GM23248 (cell line): ENCODE results near the gene RFWD3. TPM values are rescaled to one million over a fixed set of nuclear protein-coding genes. Genes with fewer than 3 reads are reported as not detected.

Experiments used
- DNase-seq: peaks from one replicate; pipeline ENCODE4 v3.0.0-alpha.2; 2015
- H2AFZ ChIP-seq: fragments of 200-600 bp; sonication (generic); 2 replicates; pipeline ENCODE4 v1.6.1; 2016; ENCODE audit warnings: antibody characterized with exemption
- H3F3A ChIP-seq: fragments of 200-600 bp; sonication (generic); 2 replicates; pipeline ENCODE4 v1.6.1; 2016; ENCODE audit warnings: mild to moderate bottlenecking, antibody characterized with exemption, mixed run types; ENCODE audit not compliant: insufficient read depth
- H3K27ac ChIP-seq: fragments of 200-600 bp; sonication (generic); 2 replicates; pipeline ENCODE4 v1.5.1; 2016; ENCODE audit warnings: mild to moderate bottlenecking
- H3K27me3 ChIP-seq: fragments of 200-600 bp; sonication (generic); replicated peaks from 2 replicates; pipeline ENCODE4 v1.6.1; 2016; ENCODE audit warnings: mild to moderate bottlenecking; ENCODE audit not compliant: insufficient read depth
- H3K36me3 ChIP-seq: fragments of 200-600 bp; sonication (generic); 2 replicates; pipeline ENCODE4 v1.6.1; 2016; ENCODE audit warnings: low read depth, mild to moderate bottlenecking
- H3K4me1 ChIP-seq: fragments of 200-600 bp; sonication (generic); 2 replicates; pipeline ENCODE4 v1.6.1; 2016; ENCODE audit warnings: mild to moderate bottlenecking; ENCODE audit not compliant: insufficient read depth
- H3K4me2 ChIP-seq: fragments of 200-600 bp; sonication (generic); one replicate; pipeline ENCODE4 v1.6.1; 2016; ENCODE audit warnings: mild to moderate bottlenecking; ENCODE audit not compliant: unreplicated experiment
- H3K4me3 ChIP-seq: fragments of 200-600 bp; sonication (generic); 2 replicates; pipeline ENCODE4 v1.5.1; 2016; ENCODE audit warnings: mild to moderate bottlenecking
- H3K79me2 ChIP-seq: fragments of 200-600 bp; sonication (generic); 2 replicates; pipeline ENCODE4 v1.6.1; 2016; ENCODE audit warnings: mild to moderate bottlenecking; ENCODE audit not compliant: insufficient read depth
- H3K9ac ChIP-seq: fragments of 200-600 bp; sonication (generic); 2 replicates; pipeline ENCODE4 v1.6.1; 2016; ENCODE audit warnings: mild to moderate bottlenecking
- H3K9me2 ChIP-seq: fragments of 200-600 bp; sonication (generic); 2 replicates; pipeline ENCODE4 v1.6.1; 2016; ENCODE audit warnings: mixed run types, mild to moderate bottlenecking, moderate library complexity; ENCODE audit not compliant: insufficient read depth
- H3K9me3 ChIP-seq: fragments of 200-600 bp; sonication (generic); one replicate; pipeline ENCODE4 v1.6.1; 2017; ENCODE audit warnings: low read depth
- H4K20me1 ChIP-seq: fragments of 200-600 bp; sonication (generic); 2 replicates; pipeline ENCODE4 v1.6.0; 2016; ENCODE audit not compliant: insufficient read depth
- EZH2 ChIP-seq: fragments of 200-600 bp; sonication (generic); IDR thresholded peaks from 2 replicates; pipeline ENCODE4 v1.6.1; 2018; ENCODE audit warnings: antibody characterized with exemption, mild to moderate bottlenecking; ENCODE audit not compliant: insufficient read depth, poor library complexity, severe bottlenecking
- EZH2phosphoT487 ChIP-seq: fragments of 200-600 bp; sonication (generic); IDR thresholded peaks from 2 replicates; pipeline ENCODE4 v1.6.1; 2018; ENCODE audit warnings: antibody characterized with exemption, moderate library complexity, mild to moderate bottlenecking, low read depth; ENCODE audit not compliant: insufficient read depth
- WGBS, 2 experiments: methylation state at CpG; one replicate each; pipeline ENCODE4 v1.1.6; 2015 to 2017; ENCODE audit warnings: low lambda C conversion rate in 2 of 2, low coverage in 1 of 2; ENCODE audit errors: missing lambda C conversion rate in 2 of 2; 5-methylcytosine and 5-hydroxymethylcytosine counted together
- in situ Hi-C: fragments of 300-500 bp; cut with MboI; formaldehyde crosslinking; loops from 2 replicates; pipeline ENCODE4 v1.15.0; 2020
- polyA plus RNA-seq: library from polyadenylated mRNA; unstranded; fragments of >200 nt; fragmentation: Nextera tagmentation; extraction: Ambion mirVana; gene quantifications from 2 replicates; pipeline ENCODE4 v1.2.1, GENCODE V29; 2016
- total RNA-seq: library from RNA; depleted of rRNA; stranded (reverse); fragments of >200 nt; shearing (Covaris generic); gene quantifications from 2 replicates; pipeline ENCODE4 v1.2.3, GENCODE V29; 2014; rRNA removed

Gene RFWD3
- total and polyA plus RNA-seq, 2 experiments from 2014 or later: 8.8 to 18.5 TPM

DNA sequence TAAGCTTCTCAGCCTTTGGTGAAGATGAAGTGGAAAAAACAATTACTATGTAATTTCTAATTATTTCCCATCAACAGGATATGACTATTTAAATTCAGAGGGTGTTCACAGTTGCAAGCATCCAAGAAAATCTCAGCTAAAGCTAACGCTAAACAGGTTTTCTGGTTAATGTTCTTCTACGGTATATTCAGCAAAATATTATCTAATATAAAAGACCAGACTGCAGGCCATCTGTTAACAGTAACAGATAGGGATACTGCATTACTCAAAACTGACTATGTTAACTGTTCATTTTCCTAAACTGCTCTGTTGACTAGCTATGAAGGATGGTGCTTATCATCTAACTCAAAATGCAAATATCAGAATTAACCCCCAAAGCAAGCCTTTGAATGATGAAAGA, 92.5 kb downstream of the RFWD3 start:
- Histone ChIP-seq H3K9ac (no peak overlapping the region), H3K79me2 (peaks cover 98% of the 10 kb centered on the region), H2AFZ (no peak overlapping the region), H3K9me3 (no peaks in the 10 kb centered on the region), H3F3A (peaks cover 17% of the 10 kb centered on the region), H3K4me1 (peaks cover 20% of the 10 kb centered on the region), H3K27ac (no peak overlapping the region), H4K20me1 (peaks cover 45% of the 10 kb centered on the region), H3K4me3 (no peak overlapping the region), H3K9me2 (no peaks in the 10 kb centered on the region), H3K27me3 (no peaks in the 10 kb centered on the region), H3K4me2 (no peak overlapping the region), H3K36me3 (no peaks in the 10 kb centered on the region)
- in situ Hi-C loops: no loop called here
- no peak for TF ChIP-seq EZH2phosphoT487
- no peak for TF ChIP-seq EZH2
- 76% methylated on average over 2 of the region's 2 CpGs for WGBS, 2 experiments
- DNase-seq: no peak

- no peaks in the 10 kb centered on the region for H3K27me3 ChIP-seq
- peaks cover 45% of the 10 kb centered on the region for H4K20me1 ChIP-seq
- no peaks in the 10 kb centered on the region for H3K36me3 ChIP-seq
- peaks cover 98% of the 10 kb centered on the region for H3K79me2 ChIP-seq
- in situ Hi-C loops: no loop called here
- peaks cover 22% of the 10 kb centered on the region for H3K4me1 ChIP-seq
- H3K9me3 ChIP-seq: no peaks in the 10 kb centered on the region
- H3K27ac ChIP-seq: no peak overlapping the region
- no peaks in the 10 kb centered on the region for H3K9me2 ChIP-seq
- no peak overlapping the region for H3K9ac ChIP-seq
- H3K4me3 ChIP-seq: no peak overlapping the region
- DNase-seq: no peak
- H2AFZ ChIP-seq: no peak overlapping the region
- H3F3A ChIP-seq: peaks cover 12% of the 10 kb centered on the region
- TF ChIP-seq EZH2phosphoT487 (no peak), EZH2 (no peak)
- H3K4me2 ChIP-seq: no peak overlapping the region
- WGBS, 2 experiments: 71% methylated on average over 8 of the region's 8 CpGs
These were observed 93.1 kb downstream of the RFWD3 start for GRCh38 chr16:74573622-74574021.

Other genes starting within 250 kb of the RFWD3 start
- gene CLEC18B, start 245.4 kb downstream of the RFWD3 start, total RNA-seq: 0.22 TPM in 1 of 2 replicates, not detected in the other
- gene CLEC18B, start 245.4 kb downstream of the RFWD3 start, polyA plus RNA-seq: 0.25 TPM in 1 of 2 replicates, not detected in the other
- 129 and 136 TPM in 2 replicates for gene GLG1, start 59.8 kb downstream of the RFWD3 start, total RNA-seq
- gene GLG1, start 59.8 kb downstream of the RFWD3 start, polyA plus RNA-seq: 139 and 145 TPM in 2 replicates
- gene MLKL, start 34.0 kb upstream of the RFWD3 start, total RNA-seq: 11.9 and 13.6 TPM in 2 replicates
- 10.0 and 10.4 TPM in 2 replicates for gene MLKL, start 34.0 kb upstream of the RFWD3 start, polyA plus RNA-seq
- not detected in 2 replicates for gene FA2H, start 107.9 kb upstream of the RFWD3 start, total RNA-seq
- not detected in 2 replicates for gene FA2H, start 107.9 kb upstream of the RFWD3 start, polyA plus RNA-seq